ENCODE measurements around the gene CHCHD2.
"Not testable (repeated sequence)": the region's sequence is repeated elsewhere in the genome, so short reads cannot be mapped to it uniquely, and the experiment has no call there.

The CHCHD2 gene

GRCh38 chr7:56077681-56078080, 28.6 kb downstream of the CHCHD2 start:
- Histone ChIP-seq H3K9me3 (ENCODE audit: low read length) (no peaks in the 10 kb centered on the region), H2AFZ (ENCODE audit: low read depth, low read length) (no peak overlapping the region), H3K4me3 (ENCODE audit: low read length) (no peak overlapping the region), H3K27me3 (ENCODE audit: insufficient read depth, low read length) (no peaks in the 10 kb centered on the region), H3K4me1 (ENCODE audit: insufficient read depth, low read length) (no peaks in the 10 kb centered on the region), H3K36me3 (ENCODE audit: insufficient read depth, low read length) (peaks cover 22% of the 10 kb centered on the region)

DNA sequence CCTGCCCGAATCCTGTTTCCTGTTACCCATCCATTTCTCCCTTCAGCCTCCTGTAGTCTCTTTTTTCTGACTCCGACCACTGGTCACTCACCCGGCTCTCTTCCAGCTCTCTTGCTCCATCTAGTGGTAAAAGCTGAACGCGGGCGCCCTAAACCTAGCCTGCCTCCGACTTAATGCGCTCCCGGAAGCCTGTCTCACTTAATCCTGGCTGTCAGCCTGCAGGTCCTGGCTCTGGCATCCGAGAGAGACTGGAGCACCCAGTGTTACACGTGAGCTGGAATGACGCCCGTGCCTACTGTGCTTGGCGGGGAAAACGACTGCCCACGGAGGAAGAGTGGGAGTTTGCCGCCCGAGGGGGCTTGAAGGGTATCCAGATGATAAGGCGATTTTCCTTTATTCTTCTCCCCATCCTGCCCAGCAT, 31.9 kb downstream of the CHCHD2 start:
- H3K36me3 ChIP-seq (ENCODE audit: insufficient read depth, low read length), result peaks cover 32% of the 10 kb centered on the region
- H3K27me3 ChIP-seq (ENCODE audit: insufficient read depth, low read length), result no peaks in the 10 kb centered on the region
- H3K9me3 ChIP-seq (ENCODE audit: low read length), result no peaks in the 10 kb centered on the region
- no peaks in the 10 kb centered on the region for H3K4me1 ChIP-seq (ENCODE audit: insufficient read depth, low read length)
- H2AFZ ChIP-seq (ENCODE audit: low read depth, low read length), result no peak overlapping the region
- no peak overlapping the region for H3K4me3 ChIP-seq (ENCODE audit: low read length)

DNA sequence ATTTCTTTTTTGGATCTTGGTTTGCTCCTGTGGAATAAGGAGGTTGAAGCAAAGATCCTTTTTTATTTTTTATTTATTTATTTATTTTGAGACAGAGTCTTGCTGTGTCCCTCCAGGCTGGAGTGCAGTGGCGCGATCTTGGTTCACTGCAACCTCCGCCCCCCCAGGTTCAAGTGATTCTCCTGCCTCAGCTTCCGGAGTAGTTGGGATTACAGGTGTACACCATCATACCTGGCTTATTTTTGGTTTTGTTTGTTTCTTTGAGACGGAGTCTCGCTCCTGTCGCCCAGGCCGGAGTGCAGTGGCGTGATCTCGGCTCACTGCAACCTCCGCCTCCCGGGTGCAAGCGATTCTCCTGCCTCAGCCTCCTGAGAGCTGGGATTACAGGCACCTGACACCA, 39.9 kb downstream of the CHCHD2 start:
- not testable (repeated sequence) for H3K4me3 ChIP-seq (ENCODE audit: low read length); H3K9me3 ChIP-seq (ENCODE audit: low read length); H2AFZ ChIP-seq (ENCODE audit: low read depth, low read length); H3K4me1 ChIP-seq (ENCODE audit: insufficient read depth, low read length); H3K27me3 ChIP-seq (ENCODE audit: insufficient read depth, low read length)
- peaks cover 35% of the 10 kb centered on the region for H3K36me3 ChIP-seq (ENCODE audit: insufficient read depth, low read length)

- peaks cover 39% of the 10 kb centered on the region for H3K36me3 ChIP-seq (ENCODE audit: insufficient read depth, low read length)
Observed at GRCh38 chr7:56063882-56064625, 42.2 kb downstream of the CHCHD2 start, which contains the start of gene SUMF2. TSS of gene SUMF2 (plus strand) at chr7:56064286. CDS start at chr7:56064312, 26 bp downstream.

GRCh38 chr7:56063500-56063881, 42.8 kb downstream of the CHCHD2 start:
- peaks cover 43% of the 10 kb centered on the region for H3K36me3 ChIP-seq (ENCODE audit: insufficient read depth, low read length)

More at GRCh38 chr7:56063882-56064625, 42.2 kb downstream of the CHCHD2 start, which contains the start of gene SUMF2:
- peak within 1 kb of the TSS; percentile 55 for H3K4me3 ChIP-seq (ENCODE audit: low read length)
- H2AFZ ChIP-seq (ENCODE audit: low read depth, low read length), result peak within 1 kb of the TSS; percentile 62
- no peaks in the 10 kb centered on the region for H3K27me3 ChIP-seq (ENCODE audit: insufficient read depth, low read length)
- H3K4me1 ChIP-seq (ENCODE audit: insufficient read depth, low read length), result peaks cover 8% of the 10 kb centered on the region
- no peaks in the 10 kb centered on the region for H3K9me3 ChIP-seq (ENCODE audit: low read length)

GRCh38 chr7:56062382-56062781, 43.9 kb downstream of the CHCHD2 start:
- H3K4me3 ChIP-seq (ENCODE audit: low read length), result no peak overlapping the region
- H3K27me3 ChIP-seq (ENCODE audit: insufficient read depth, low read length), result no peaks in the 10 kb centered on the region
- no peak overlapping the region for H2AFZ ChIP-seq (ENCODE audit: low read depth, low read length)
- H3K9me3 ChIP-seq (ENCODE audit: low read length), result no peaks in the 10 kb centered on the region
- peaks cover 54% of the 10 kb centered on the region for H3K36me3 ChIP-seq (ENCODE audit: insufficient read depth, low read length)
- peaks cover 8% of the 10 kb centered on the region for H3K4me1 ChIP-seq (ENCODE audit: insufficient read depth, low read length)

More at GRCh38 chr7:56063500-56063881, 42.8 kb downstream of the CHCHD2 start:
- Histone ChIP-seq H3K4me1 (ENCODE audit: insufficient read depth, low read length) (peaks cover 8% of the 10 kb centered on the region), H3K9me3 (ENCODE audit: low read length) (no peaks in the 10 kb centered on the region), H2AFZ (ENCODE audit: low read depth, low read length) (no peak overlapping the region), H3K4me3 (ENCODE audit: low read length) (peak overlapping the region; percentile 9), H3K27me3 (ENCODE audit: insufficient read depth, low read length) (no peaks in the 10 kb centered on the region)

DNA sequence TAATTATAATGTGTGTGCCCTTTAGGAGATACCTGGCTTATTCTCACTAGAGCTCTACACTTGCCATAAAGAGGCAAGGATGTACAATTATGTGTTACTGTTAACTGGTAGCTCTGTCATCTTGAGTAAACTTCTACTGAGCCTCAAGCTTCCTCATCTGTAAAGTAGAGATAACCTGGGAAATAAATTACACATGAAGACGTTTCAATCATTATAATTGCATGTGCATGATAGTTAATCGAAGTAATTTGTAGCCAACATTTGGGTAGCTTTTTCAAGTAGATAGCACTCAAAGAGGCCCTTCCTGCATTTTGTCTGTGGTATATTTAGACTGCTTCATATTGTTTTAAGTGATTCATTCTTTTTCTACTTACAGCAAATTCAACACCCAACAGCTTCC, 52.3 kb downstream of the CHCHD2 start:
- peaks cover 27% of the 10 kb centered on the region for H3K4me1 ChIP-seq (ENCODE audit: insufficient read depth, low read length)
- peaks cover 58% of the 10 kb centered on the region for H3K36me3 ChIP-seq (ENCODE audit: insufficient read depth, low read length)
- H3K27me3 ChIP-seq (ENCODE audit: insufficient read depth, low read length), result no peaks in the 10 kb centered on the region
- no peaks in the 10 kb centered on the region for H3K9me3 ChIP-seq (ENCODE audit: low read length)
- no peak overlapping the region for H2AFZ ChIP-seq (ENCODE audit: low read depth, low read length)
- no peak overlapping the region for H3K4me3 ChIP-seq (ENCODE audit: low read length)

- no peaks in the 10 kb centered on the region for H3K27me3 ChIP-seq (ENCODE audit: insufficient read depth, low read length)
- no peaks in the 10 kb centered on the region for H3K9me3 ChIP-seq (ENCODE audit: low read length)
- H2AFZ ChIP-seq (ENCODE audit: low read depth, low read length), result no peak overlapping the region
- no peak overlapping the region for H3K4me3 ChIP-seq (ENCODE audit: low read length)
- H3K4me1 ChIP-seq (ENCODE audit: insufficient read depth, low read length), result peaks cover 27% of the 10 kb centered on the region
- peaks cover 53% of the 10 kb centered on the region for H3K36me3 ChIP-seq (ENCODE audit: insufficient read depth, low read length)
Observed at GRCh38 chr7:56053379-56053778, 52.9 kb downstream of the CHCHD2 start.
